AG08395 (cell line): ENCODE data around the gene FILIP1L.
A peak's percentile ranks its signal among the peaks of the same experiment; 100 is the strongest.

Source experiments
- DNase-seq: peaks from one replicate; pipeline ENCODE4 v3.0.0; 2012; ENCODE audit warnings: mixed read lengths, low spot score

The FILIP1L gene

GRCh38 chr3:99867594-99868310, 246.5 kb downstream of the FILIP1L start:
- no peak for DNase-seq

DNA sequence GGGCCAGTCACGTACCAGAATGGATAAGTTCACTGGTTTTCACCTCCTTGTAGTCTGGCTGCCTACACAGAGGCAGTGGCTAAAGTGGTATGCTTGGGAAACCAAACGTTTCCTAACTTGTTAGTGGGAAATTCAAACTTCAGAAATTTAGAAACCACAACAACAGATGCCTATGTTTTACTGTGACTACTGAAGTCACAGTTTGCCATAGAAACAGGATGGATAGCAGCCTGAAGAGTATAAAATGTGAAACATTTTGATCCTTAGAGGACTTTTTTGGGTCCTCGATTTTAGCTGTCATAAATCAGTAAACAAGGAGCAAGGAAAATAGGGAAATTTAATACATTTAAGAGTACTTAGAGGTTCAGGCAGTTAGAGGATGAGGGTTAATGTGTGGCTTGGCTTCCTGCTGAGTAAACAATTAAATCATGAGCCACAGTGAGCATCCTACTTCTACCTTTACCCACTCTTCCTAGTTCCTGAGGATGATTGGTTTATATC, 248.0 kb downstream of the FILIP1L start:
- peak; percentile 69 for DNase-seq

GRCh38 chr3:99865321-99865720, 249.0 kb downstream of the FILIP1L start:
- DNase-seq, result no peak

DNA sequence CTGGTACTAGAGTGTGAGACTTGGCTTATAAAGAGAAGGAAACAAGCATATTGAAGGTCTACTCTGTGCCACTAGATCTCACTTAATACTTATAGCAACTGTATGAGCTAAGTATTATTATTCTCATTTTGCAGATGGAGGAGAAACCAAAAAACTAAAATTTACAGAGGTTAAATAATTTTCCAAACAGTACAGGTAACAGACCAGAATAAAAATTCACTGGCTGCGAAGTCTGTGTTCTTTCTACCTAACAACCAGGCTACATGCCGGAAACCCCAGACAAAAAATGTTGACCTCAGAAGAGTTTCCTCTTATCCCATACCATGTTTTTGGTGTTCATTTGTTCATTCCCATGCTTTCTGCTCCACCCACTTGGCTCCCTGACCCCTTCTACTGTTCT, 250.0 kb downstream of the FILIP1L start:
- no peak for DNase-seq

GRCh38 chr3:99863588-99863987, 250.7 kb downstream of the FILIP1L start:
- DNase-seq, result no peak

DNA sequence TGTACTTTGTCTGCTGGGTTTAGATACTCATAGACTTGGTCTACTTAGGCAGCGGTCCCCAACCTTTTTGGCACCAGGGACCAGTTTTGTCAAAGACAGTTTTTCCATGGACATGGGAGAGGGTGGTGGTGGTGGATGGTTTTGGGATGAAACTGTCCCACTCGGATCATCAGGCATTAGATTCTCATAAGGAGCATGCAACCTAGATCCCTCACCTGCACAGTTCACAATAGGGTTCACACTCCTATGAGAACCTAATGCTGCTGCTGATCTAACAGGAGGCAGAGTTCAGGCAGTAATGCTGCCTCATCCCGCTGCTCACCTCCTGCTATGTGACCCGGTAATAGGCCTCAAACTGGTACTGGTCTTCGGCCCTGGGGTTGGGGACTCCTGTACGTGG, 251.3 kb downstream of the FILIP1L start:
- no peak for DNase-seq

DNA sequence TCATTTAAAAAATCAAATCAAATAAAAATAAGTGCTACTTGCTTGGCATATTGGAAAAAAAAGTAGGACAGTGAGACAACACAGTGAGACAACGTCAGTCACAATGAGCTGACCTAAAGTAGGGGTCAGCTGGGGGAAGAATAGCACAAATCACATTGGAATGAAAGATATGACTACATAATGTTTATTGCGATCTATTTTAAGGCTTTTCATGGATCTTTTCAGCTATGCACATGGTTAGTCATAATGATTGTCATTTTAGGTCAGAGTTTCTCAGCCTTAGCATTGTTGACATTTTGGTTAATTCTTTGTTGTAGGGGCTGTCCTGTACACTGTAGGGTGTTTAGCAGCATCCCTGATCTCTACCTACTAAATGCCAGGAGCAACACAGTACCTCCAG, 252.1 kb downstream of the FILIP1L start:
- DNase-seq, result peak; percentile 65

DNA sequence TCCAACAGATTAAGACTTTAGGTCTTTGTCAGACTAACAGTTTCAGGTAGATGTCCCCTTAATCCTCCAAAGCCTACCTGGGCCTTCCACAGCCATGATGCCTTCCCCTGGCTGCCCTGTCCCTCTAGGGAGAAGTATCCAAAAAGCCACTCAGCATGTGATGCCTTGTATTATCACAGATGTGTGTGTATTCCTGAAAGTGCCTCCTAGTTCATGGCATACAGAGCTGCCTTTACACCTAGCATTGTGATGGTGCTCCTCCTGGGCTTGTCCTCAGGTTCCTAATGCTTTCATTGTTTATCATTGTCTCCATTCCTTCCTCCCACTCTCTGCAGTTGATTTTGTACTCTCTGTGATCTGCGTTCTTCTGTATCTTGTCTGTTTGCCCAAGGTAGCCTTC, 253.1 kb downstream of the FILIP1L start:
- no peak for DNase-seq

DNA sequence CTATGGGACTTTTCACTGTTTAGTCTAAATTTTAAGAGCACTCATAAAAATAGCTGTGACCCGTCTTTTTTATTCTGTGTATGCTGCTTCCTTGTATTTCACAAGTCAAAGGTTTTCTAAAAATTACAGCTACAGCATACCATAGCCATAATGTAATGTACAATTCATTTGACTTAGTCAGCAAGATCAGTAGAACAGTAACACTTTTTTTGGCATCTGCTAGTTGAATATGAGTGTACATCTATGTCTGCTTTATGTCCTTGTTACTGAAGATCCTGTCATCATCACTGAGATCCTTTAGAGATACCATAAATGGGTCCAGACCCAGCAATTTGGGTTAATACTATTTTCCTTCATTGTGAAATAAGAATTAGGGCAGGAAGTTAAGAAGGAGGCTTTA, 254.5 kb downstream of the FILIP1L start:
- peak; percentile 85 for DNase-seq

DNA sequence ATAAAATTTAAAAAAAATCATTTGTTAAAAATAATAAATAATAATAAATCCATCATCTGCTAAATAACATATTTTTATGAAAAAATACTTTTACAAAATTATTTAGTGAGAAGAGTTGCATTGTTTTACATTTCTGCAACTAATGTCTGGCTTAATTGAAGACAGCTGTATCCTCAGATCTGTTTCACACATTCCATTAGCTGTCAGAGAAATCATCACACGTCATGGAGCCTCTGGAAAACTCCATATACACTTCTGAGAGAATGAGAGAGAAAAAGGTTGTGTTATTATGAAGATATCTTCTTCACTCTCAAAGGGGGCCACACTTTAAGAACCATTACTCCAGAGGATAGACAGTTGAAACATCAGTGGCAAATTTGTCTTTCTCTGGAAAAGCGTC, 255.8 kb downstream of the FILIP1L start:
- DNase-seq, result no peak

DNA sequence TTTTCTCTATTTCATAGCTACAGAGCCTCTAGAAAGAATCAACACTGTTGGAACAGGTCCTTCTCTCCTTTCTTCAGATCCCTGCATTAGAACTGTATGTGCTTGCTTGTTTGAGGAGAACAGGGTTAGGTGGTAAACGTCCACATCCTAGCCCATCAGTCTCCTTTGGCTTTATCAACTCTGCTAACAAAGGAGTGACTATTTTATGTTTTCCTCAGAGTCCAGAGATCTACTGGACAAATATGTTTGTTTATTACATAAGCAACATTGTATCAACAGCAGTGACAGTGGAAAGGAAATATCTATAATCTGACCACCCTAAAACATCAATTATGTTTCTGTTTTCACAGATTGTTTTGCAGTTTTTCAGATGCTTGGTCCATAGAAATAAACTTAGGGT, 257.0 kb downstream of the FILIP1L start:
- DNase-seq, result no peak

DNA sequence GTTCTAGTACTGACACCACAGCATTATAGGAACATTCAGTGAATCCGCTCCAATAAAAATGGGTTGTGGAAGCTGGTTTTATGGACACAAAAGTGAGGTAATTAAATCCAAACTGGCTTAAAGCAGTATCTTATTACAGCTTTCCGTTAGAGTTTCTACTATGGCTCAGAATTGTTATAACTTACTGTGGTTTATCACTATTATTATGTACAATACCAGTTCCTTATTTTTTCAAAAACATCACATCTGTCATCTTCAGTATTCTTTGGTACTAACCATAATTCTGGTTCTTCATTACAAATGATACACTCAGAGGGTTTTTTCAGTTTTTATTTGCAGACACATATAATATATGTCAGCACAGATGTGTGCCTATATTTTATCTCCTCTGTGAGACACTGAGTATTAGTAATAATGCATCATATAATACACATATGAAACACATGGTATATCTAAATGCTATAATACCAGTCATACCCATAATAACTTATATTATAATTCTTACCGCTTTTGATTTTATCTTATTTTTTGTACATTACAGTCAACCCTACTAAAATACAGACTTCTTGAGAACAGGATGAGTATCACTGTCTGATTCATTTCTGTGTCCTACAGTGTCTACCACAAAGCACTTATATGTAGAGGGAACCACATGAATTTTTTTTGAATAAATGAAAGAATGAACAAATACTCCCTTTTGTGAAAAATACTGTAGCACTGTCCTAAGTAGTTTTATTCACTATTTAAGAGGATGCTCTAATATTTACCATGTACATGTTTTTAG, 257.7 kb downstream of the FILIP1L start:
- DNase-seq, result no peak

GRCh38 chr3:99855900-99856299, 258.4 kb downstream of the FILIP1L start:
- DNase-seq, result no peak

DNA sequence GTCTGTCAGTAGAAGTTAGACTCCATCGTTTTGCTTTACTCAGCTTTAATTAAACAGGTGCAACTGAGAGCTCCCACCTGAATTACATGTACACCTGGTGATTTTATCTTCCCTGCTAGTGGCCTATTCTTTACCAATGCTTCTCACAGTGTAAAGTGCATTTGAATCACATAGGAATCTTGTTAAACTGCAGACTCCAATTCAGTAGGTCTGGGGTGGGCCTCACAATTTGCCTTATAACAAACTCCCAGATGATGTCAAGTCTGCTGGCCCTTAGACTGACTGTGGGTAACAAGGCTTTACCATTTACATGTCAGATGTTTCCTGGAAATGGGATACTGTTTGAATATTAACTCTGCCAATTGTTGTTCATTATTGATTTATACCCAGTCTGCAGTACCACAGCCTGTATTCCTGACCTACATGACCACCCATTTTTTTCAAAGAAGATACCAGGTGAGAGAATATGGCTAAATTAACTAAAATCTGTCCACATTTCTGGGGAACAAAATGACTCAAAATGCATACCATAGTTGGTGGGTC, 259.5 kb downstream of the FILIP1L start:
- DNase-seq, result no peak

DNA sequence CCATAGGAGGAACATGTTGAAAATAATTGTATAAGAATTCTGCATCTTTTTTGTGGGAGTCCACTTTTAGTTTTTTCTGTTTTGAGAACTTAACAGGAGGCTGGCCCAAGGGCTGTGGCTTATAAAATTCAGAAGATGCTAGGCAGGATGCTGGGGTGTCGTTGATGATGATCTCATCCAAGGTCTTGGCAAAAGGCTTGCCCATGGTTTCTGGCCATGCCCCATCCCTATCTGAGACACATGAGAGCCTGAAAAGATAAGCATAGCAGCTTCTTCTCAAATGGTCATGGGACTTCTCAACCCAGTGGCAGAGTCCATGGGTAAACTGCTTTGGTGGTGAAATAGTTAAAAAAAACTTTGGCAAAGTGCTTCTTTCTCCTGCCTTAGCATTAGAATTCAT, 261.4 kb downstream of the FILIP1L start:
- DNase-seq, result no peak

DNA sequence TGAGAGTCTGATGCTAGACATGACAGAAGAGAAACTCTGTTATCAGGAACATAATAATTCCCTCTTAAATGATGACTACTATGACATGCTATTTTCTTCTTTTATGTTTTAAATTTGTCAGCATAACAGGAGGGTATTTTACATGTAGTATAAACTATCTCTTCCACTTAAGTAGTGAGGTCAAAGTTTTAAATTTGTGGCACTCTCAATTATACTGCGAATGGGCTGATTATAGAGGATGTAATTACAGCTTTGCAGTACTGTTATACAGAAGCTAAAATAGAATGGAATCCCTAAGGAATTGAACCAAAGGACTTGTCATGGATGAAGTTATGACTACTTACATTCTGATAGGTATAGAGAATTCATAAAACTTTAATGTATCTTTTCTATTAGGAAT, 262.3 kb downstream of the FILIP1L start:
- no peak for DNase-seq

DNA sequence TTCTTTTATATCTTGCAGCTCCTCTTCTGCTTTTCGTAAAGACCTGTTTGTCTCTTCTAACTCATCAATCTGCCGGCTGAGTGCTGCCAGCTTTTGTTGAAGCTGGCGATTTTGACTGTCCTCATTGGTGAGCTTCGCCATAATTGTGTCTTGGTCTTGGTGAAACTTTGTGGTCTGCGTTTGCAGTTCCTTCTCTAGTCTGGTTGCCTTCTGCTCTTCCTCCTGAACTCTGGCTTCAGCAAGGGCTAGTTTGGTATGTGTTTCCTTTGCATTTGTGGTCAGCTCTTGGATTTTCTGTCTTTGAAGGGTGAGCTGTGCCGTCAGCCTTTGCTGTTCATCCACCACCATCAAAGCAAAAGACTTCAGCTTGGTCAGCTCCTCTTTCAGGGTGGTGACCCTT, 263.7 kb downstream of the FILIP1L start:
- no peak for DNase-seq

DNA sequence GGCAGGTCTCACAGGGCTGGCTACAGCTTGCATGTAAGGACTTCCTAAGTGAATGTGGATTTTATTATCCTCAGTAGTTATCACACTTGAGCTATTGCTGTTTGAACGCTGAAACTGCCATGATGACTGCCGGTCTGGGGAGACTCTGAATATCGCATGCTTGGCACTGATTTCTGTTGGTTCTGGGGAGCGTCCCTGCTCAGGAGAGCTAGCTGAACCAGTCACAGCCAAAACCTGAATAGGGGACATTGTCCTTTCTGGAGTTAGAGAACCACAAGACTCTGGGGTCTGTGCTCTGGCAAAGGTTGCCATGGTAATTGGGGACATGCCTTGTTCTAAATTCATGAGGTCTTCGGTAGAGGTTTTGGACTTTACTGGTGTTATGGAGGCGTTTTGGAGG, 265.9 kb downstream of the FILIP1L start:
- DNase-seq, result no peak

- DNase-seq, result peak; percentile 41
Observed at GRCh38 chr3:99846477-99847160, 267.7 kb downstream of the FILIP1L start.

- no peak for DNase-seq
Observed at GRCh38 chr3:99845999-99846398, 268.3 kb downstream of the FILIP1L start.

DNA sequence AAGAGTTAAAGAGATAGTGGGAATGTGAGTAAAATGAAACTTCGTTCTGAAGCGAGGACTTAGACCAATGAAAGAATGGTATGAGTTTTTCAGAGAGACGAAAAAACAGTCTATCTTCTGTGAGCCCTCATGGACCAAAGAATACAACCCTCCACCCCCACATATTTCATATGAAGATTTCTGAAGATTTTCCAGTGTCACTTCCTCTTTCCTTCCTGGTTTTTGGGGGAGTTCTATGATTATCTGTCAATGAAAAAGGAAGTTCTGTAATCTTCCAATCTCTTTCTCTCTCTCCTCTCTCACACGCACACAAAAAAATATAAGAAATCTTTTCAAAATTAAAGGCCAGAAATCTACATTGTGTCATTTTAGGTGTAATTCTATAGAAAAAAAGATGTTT, 269.0 kb downstream of the FILIP1L start:
- no peak for DNase-seq

DNA sequence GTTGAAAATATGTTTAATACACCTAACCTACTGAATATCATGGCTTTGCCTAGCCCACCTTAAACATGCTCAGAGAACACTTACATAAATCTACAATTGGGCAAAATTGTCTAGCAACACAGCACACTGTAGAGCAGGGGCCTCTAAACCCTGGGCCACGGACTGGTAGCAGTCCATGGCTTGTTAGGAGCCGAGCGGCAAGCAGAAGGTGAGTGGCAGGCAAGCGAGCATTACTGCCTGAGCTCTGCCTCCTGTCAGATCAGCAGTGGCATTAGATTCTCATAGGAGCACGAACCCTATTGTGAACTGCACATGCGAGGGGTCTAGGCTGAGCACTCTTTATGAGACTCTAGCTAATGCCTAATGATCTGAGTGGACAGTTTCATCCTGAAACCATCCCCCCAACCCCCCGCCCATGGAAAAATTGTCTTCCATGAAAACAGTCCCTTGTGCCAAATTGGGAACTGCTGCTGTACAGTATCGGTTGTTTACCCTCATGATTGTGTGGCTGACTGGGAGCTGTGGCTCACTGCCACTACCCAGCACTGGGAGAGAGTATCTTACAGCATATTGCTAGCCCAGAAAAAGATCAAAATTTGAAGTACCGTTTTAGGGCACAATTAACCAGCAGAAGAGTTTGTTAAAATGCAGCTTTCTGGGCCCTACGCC, 270.6 kb downstream of the FILIP1L start:
- no peak for DNase-seq
